NCI-H2029 treated with DMSO at 0.1 percent for 48 hours (cell line): ENCODE results near the gene MED13L.

Source experiments
- DNase-seq: peaks from one replicate; lab custom pipeline; 2025; lab: John Stamatoyannopoulos, UW

The MED13L gene

DNA sequence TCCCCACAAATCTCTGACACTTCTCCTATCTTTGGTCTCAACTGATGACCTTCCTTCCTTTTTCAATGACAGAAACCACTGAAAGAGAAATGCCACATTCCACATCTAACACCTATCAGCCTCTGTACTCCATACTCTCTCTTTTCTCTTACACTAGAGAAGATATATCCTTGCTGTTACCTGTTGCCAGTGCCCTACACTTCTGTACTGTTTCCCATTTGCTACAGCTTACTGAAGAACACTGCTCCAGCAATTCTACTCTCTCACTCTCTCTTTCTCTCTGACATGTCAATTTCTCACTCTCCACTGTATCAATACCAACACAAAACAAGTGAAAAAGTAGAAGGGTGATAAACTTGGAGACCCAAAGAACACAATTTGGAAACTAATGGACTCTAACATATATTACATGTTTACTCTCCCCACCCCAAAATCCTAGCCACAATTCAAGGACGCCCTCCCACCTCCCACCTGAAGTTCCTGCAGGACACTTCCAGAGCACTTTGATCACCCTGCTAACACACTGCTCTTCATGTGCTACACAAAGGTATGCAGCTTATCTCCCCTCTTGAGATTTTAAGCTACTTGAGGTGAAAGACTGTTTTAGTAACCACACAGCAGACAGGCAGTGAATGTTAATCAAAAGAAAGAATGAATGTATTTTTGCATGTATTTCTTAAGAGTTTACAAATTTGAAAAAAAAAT is 95.0 kb downstream of the MED13L start:
- no peak for DNase-seq

DNA sequence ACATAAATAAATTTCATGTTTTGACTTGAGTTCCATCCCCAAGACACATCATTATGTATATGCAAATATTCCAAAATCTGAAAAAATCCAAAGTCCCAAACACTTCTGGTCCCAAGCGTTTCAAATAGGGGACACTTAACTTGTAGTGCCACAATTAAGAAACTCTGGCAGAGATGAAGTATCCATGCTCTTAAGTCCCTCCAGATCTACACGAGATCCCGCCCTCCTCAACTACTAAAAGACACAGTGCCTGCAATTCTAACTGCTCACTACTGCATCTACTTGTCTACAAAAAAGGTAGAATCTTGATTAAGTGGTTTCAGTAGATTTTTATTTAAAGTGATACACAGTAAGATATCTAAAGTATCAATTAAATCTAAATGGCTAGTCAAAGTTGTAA is 97.0 kb downstream of the MED13L start:
- no peak for DNase-seq

DNA sequence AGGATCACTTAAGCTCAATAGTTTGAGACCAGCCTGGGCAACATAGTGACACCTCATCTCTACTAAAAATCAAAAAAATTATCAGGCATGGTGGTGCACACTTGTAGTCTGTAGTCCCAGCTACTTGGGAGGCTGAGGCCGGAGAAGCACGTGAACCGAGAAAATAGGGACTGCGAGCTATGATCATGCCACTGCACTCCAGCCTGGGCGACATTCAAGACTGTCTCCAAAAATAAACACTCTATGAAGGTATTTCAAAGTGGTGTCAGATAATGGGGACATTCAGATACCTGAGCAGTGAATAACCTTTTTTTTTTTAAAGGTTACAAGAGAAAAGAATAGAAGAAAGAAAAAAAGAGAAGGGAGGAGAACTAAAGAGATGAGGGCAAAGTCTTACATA is 98.1 kb downstream of the MED13L start:
- DNase-seq: no peak

DNA sequence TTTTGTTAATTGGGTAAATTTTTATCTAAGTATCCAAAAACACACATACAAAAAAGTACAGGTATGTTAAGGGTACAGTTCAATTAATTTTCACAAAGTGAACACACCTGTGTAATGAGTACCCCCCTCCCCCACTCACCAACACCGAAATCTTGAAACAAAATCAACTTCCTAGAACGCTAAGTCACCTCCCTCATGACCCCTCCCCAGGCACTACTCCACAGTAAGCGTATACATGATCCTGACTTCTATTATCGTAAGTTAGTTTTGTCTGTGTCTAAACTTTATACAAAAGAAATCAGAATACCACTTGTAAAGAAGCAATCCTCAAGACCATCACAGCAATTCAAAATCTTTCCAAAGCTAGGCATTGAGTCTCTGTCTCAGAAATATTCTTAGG is 100.5 kb downstream of the MED13L start:
- no peak for DNase-seq

DNA sequence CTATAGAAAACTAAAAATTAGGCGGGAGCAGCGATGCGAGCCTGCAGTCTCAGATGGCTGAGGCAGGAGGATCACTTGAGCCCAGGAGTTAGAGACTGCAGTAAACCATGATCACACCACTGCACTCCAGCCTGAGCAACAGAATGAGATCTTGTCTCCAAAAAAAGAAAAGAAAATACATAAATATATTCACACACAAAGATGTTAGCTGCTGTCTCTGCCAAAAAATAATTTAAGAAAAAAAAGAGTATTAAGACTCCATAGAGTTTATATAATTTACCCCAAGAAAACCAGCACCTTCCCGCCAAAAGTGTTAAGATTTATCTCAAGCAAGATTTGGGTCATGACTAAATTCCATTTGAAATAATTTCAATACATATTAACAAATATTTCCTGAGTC is 102.6 kb downstream of the MED13L start:
- DNase-seq: no peak

DNA sequence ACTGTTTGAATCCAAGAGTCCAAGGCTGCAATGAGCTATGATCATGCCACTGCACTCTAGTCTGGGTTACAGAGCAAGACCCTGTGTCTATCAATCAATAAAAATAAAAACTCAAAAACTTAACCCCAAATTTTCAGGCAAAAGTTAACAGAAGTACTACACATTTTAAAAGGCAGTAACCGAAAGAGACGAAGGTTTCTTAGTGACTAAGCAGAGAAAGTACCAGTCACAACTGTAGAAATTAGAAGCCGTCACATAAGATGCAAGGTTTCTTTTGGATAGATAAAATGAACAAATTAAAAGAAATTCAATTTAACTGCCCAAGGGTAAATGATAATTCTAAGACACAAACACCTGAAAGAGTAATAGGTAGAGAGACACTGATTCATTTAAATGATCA is 103.5 kb downstream of the MED13L start:
- DNase-seq: no peak

DNA sequence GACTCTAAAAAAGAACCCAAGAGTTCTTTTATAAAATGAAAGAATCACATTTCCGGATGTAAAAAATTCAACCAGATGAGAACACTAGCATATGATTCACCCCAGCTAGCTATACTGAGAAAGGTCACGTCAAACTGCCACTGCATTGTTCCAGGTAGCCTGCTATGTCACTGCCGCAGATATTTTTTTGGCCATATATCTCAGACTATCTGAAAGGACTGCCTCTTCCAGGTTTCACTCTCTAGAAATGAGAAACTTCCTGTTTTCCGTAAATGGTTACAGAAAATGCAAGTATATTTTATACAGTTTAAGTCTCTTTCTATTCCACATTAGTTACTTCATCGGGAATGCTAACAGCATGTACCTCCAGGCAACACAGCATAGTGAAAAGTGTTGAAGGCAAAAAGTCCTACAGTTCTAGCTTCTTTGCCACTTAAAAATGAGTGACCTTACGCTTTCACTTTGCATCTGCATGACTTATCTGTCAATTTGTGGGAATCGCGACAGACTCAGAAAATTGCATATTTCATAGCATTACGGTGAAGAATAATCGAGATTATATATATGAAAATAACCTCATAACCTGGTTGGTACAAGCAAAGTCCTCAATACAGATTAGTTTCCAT is 105.2 kb downstream of the MED13L start:
- DNase-seq: no peak

DNA sequence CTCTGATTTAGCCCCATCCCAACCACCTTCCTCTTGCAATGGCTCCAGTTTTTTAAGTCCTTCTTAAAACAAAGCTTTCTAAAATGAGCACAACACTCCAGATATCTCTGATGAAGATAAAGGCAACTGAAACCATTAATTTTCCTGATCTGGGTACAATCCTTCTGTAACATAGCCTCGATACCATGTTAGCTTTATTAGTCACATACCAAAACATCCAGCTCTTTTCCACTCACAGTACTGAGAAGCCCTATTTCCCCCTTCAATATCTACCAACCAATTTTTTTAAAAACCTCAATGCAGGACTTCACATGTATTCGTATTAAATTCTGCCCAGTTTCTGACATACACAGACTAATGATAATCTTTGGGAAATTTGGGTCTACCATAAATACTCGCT is 105.9 kb downstream of the MED13L start:
- DNase-seq: no peak

DNA sequence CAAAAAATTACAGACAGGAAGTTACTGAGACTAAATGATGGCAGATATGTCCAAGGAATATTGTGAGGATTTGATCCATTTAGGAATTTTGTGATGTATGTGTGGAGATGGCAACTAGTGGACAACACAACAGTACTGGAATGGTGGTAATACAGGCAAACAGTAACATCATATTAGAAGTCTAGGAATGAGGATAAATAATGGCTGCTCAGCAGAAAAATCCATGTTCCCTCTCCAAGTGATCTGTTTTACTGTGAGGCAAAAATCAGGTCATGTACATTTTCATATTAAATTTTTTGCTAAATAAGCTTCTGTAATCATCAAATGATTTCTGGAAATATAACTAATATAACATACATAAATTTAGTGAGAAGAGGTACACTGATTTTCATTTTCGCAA is 108.4 kb downstream of the MED13L start:
- no peak for DNase-seq

DNA sequence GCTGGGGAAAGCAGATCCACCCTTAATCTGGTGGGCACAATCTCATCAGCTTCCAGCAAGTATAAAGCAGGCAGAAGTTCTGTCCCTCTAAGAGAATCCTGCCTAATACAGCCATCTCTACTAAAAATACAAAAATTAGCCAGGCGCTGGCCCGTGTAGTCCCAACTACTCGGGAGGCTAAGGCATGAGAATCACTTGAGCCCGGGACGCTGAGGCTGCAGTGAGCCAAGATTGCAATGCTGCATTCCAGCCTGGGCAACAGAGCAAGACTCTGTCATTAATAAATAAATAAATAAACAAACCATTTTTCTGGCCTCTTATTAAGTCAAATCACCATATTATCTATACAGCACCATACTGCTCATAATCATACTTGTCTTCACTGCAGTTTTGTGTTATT is 111.2 kb downstream of the MED13L start:
- DNase-seq: no peak

DNA sequence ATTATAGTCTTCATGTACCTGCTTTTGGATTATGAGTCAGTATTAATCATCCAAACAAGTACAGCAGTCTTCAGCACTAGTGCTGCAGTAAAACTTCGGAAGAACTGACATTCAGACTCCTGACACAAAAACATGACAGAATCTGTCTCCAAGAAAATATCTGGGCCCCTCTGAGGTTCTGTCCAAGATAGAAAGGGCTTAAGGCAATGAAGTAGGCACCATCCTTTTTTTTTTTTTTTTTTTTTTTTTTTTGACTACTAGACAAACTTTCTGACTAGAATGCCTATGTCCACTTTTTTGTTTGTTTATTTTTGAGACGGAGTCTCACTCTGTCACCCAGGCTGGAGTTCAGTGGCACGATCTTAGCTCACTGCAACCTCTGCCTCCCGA is 112.5 kb downstream of the MED13L start:
- no peak for DNase-seq

DNA sequence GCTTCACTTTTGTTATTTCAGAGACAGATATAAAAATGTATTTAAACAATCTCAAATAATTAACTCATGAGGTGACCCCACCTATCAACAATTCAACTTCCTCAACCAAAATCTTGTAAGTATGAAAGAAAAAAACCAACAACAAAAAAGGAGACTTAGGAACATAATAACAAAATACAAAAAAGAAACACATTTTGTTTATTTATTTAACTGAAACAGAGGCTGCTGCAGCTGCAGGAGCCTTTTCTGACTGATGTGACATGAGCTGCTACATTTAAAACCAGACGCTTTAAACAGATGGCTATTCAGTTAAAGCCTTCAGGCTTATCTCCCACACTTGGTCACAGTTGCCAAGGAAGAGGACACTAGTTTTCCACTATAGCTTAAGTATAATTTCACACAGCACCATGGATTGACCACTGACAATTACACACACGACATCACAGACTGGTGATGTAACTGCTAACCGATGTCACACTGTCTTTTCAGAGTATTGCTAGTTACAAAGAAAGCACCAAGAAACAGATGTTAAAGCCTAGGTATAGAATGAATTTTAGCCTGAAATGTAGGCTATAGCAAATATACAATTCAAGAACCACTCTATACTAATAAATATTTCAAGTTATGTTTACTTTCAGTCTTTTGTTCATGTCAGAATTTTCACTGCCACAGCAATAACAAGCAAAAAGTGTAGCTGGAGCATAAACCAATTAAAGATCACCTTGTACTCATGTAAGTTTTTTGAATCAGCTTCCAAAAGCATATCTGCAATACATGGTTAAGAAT is 113.0 kb downstream of the MED13L start:
- DNase-seq: peak; percentile 23

DNA sequence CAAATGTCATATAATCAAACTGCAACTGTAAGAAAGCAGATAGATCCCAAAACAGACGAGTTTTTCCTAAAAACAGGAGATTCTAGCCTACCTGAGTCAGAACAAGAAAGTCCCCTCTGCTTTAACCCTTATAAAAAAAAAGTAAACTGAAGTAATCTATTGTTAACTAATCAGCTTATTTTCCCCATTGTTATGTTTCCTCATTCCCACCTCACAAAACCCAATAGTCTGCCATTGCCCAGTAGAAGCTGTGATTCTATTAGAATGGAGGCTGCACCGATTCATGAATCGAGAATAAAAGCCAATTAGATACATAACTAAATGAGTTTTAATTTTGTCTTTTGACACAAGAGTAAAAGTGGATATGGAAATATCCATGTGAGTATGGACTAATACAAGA is 115.4 kb downstream of the MED13L start:
- no peak for DNase-seq

DNA sequence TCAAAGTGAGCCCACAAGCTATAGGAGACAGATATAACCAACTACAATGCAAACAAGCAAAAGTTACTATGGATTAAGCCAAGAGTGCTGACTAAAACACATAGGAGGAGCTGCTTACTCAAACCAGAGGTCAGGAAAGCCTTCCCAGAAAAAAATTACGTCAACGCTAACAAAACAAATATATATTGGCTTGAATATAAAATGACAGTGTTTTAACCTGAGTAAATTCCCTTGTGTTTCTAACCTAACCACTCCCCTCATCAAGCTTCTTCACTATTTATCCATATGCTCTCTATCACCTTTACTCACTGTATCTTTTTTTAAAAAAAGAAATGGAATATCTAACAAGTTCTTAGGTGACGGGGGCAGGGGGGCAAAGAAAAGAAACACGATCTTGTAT is 115.9 kb downstream of the MED13L start:
- DNase-seq: no peak

DNA sequence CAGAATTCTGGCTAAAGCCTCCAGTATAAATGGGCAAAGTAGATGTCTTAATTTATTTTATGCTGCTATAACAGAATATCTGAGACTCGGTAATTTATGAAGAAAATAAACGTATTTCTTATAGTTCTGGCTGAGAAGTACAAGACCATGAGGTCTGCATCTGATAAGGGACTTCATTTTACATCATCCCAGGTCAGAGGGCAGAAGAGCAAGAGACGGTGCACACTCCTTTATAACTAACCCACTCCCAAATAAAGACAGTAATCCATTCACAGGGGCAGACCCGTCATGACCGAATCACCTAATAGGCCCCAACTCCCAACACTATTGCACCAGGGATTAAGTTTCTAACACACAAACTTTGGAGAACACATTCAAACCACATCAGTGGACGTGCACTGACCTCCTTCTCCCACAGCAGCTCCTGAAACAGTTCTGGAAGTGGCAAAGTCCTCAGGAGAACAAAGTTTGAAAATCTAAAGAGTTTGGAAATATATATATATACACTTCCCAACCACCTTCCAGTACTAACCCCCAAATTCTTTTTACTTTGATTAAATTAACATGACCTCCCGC is 116.5 kb downstream of the MED13L start:
- DNase-seq: no peak

DNA sequence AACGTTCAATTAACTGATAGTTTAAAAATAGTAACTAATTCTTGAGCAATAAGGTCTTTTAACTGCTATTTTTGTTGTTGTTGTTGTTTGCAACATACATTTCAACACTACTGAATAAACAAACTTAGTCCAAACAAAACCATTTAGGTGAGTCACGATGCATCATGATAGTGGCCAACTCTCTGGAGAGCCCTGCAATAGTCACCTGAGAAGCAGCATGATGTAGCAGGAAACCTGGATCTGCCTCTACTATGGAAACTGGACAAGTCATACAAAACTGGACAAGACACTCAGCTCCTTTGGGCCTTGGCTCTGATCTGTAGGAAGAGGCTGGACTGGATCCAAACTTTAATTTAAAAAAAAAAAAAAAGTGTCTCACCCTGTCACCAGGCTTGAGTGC is 117.3 kb downstream of the MED13L start:
- no peak for DNase-seq

DNA sequence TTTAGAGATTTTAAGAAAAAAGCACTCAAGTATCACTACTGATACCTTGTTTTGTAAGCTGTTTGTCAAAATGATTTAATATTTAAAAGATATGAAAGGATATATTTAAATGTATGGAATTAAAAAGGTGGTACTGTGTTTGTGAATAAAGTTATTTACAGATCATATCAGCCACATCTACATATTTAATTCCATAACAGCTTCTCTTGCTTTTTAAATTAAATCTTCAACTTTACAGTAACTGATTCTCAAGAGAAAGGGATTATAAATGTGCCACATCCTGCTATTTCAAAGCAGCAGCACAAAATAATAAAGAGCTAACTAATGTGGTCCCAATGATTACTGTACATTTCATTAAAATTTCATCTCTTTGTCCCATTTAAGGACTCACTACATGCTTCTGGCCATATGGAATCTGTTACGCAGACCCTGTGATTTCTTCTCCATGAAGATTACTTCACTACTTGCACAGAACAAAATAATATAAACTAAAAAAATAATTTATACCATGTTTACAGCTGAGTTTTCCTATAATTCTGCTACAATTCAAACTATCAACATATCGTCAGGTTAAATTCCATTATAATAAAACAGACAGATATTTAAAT is 117.8 kb downstream of the MED13L start:
- DNase-seq: no peak

DNA sequence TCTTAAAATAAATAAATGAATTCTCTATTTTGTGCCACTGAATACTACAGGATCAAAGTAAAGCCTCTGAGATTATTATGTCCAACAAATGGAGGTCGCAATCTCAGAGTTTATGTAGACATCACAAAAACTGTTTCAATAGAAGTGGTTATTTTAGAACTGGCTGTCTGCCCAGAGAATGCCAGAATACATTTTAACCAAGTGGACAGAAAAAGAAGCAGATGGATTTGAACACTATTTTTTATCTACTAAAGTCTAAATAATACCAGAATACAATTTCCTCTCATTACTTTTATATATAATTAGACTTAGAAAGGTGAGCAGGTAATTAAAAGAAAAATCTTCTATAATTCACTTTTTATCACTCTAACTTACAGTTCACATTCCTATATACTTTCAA is 118.3 kb downstream of the MED13L start:
- no peak for DNase-seq

DNA sequence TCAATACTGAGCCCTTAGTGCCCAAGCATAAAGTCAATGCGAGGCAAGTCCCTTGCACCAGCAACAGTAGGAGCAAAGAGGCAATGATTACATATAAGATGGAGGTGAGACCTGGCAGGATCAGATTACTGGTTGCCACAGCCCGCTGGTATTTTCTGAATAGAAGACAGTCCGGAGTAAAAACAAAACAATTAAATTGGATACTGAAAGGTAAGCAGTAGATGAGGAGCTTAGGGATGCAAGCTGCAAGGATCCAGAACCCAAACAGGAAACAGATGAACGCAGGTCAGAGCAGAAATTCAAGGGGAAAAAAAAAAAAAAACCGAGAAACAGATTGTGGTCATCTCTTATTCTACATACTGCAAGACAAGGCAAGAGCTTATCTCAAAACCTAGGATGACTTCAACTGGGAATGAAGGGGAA is 119.6 kb downstream of the MED13L start:
- DNase-seq: peak; percentile 54

DNA sequence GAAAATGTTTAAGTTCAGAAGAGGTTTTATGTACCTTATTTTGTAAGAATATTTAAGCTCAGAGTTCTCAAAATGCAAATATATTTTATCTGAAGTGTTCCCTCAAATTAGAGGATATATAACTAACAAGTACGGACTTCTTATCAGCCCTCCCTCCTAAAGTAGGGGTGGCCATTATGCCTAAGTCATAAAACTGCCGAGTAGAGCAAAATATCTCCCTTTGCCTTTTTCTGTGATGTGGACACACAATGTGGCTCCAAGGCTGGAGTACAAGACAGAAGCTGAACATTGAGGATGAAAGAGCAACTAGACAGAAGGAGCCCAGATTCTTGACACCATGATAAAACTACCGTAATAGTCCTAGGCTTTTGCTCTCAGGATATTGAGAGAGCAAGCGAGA is 120.9 kb downstream of the MED13L start:
- DNase-seq: no peak

DNA sequence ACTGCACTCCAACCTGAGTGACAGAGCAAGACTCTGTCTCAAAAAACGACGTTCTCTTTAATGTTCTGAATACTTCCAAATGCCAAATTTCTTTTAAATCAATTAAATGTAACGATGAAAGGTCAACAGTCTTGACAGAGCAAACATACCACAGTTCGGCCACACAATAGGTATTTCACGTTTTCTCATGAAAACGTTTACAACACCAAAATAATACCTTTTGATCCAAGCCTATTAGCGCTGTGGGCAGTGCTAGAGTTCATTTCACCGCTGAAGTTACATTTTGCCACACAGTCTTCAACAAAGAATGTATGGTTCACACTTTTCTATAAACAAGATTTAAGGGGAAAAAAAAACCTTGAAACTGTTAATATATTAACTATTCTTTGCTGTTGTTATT is 122.1 kb downstream of the MED13L start:
- no peak for DNase-seq

DNA sequence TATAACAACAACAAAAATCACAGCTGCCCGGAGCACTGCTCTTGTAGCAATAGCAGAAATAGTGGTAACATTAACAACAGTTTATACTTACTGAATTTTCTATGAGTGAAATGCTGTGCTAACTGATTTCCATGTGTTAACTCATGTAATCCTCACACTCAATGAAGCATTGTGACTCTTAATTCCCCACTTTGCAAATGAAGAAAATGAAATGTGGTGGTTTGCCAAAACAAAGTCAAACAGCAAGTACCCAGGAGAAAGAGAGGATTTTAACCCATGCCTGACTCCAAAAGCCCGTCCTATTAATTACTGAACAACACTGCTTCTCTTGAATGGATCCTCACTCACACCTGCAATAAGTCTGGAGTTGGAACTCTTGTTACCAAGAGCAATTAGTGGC is 123.5 kb downstream of the MED13L start:
- no peak for DNase-seq

DNA sequence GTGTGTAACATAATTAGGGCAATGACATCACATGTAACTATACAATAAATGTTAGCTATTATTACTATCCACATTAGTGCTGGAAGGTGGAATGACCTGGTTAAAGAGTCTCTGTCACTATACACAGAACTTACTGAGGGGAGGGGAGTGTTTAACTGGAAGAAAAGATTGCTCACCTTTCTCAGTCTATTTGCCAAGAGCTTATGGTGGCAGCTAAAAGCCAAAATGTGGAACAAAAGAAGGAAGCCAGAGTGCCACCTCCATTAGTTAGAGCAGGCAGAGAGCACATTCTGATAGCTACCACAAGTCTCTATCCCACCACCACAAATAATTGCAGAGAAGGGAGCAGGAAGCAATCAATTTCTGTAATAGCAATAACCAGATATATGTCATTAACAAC is 124.4 kb downstream of the MED13L start:
- no peak for DNase-seq
